Kidney tubule cell (primary cell): ENCODE measurements around the gene TCEA3.
A peak's percentile ranks its signal among the peaks of the same experiment; 100 is the strongest.

Source experiments
- DNase-seq: peaks from one replicate; pipeline ENCODE4 v3.0.0-alpha.2; 2018; ENCODE audit warnings: low spot score

The TCEA3 gene

GRCh38 chr1:23446661-23447310 is 22.2 kb upstream of the TCEA3 start:
- DNase-seq = no peak

- DNase-seq = no peak
These were observed 20.2 kb upstream of the TCEA3 start for GRCh38 chr1:23444596-23445390.

GRCh38 chr1:23444104-23444533 is 19.6 kb upstream of the TCEA3 start:
- DNase-seq = no peak

GRCh38 chr1:23442751-23443150 is 18.2 kb upstream of the TCEA3 start:
- no peak for DNase-seq

- DNase-seq = no peak
These were observed 17.0 kb upstream of the TCEA3 start for GRCh38 chr1:23441446-23442148.

GRCh38 chr1:23438545-23438944 is 14.0 kb upstream of the TCEA3 start:
- no peak for DNase-seq

- no peak for DNase-seq
These were observed 12.8 kb upstream of the TCEA3 start for GRCh38 chr1:23437355-23437664.

GRCh38 chr1:23436520-23437354 is 12.2 kb upstream of the TCEA3 start:
- DNase-seq = no peak

- DNase-seq = no peak
These were observed 9.8 kb upstream of the TCEA3 start for GRCh38 chr1:23434260-23434775.

- no peak for DNase-seq
These were observed 8.6 kb upstream of the TCEA3 start for GRCh38 chr1:23433122-23433521.

GRCh38 chr1:23431431-23431830 is 6.9 kb upstream of the TCEA3 start:
- DNase-seq = no peak

GRCh38 chr1:23430803-23431202 is 6.3 kb upstream of the TCEA3 start:
- DNase-seq = no peak

- DNase-seq = no peak
These were observed 3.8 kb upstream of the TCEA3 start for GRCh38 chr1:23428136-23428905.

GRCh38 chr1:23427550-23427949 is 3.0 kb upstream of the TCEA3 start:
- DNase-seq = no peak

- DNase-seq = no peak
These were observed 2.3 kb upstream of the TCEA3 start for GRCh38 chr1:23426828-23427227.

GRCh38 chr1:23425193-23425494 is 596 bp upstream of the TCEA3 start:
- DNase-seq = no peak

- DNase-seq = no peak
These were observed 894 bp downstream of the TCEA3 start for GRCh38 chr1:23423415-23424292.

- DNase-seq = no peak
These were observed 1.6 kb downstream of the TCEA3 start for GRCh38 chr1:23422941-23423340.

- peak; percentile 47 for DNase-seq
These were observed 2.2 kb downstream of the TCEA3 start for GRCh38 chr1:23422241-23422877.

GRCh38 chr1:23421753-23422240 is 2.8 kb downstream of the TCEA3 start:
- no peak for DNase-seq
